HFFc6 (cell line): ENCODE results near the gene SH3TC1. TPM values are rescaled to one million over a fixed set of nuclear protein-coding genes. Genes with fewer than 3 reads are reported as not detected.

Experiments
- DNase-seq: peaks from one replicate; pipeline ENCODE4 v3.0.0-alpha.2; 2018
- H3K27ac Mint-ChIP-seq: 2 replicates; pipeline ENCODE4 v1.8.0; 2020; ENCODE audit warnings: mild to moderate bottlenecking, mixed read lengths
- H3K27me3 Mint-ChIP-seq: 2 replicates; pipeline ENCODE4 v1.8.0; 2021; ENCODE audit warnings: mild to moderate bottlenecking, moderate library complexity, mixed read lengths; ENCODE audit not compliant: insufficient read depth
- H3K36me3 Mint-ChIP-seq: 2 replicates; pipeline ENCODE4 v1.8.0; 2021; ENCODE audit warnings: low read depth, mixed read lengths
- H3K4me1 Mint-ChIP-seq: 2 replicates; pipeline ENCODE4 v1.8.0; 2020; ENCODE audit warnings: low read depth, mixed read lengths
- H3K4me3 Mint-ChIP-seq: 2 replicates; pipeline ENCODE4 v1.8.0; 2020; ENCODE audit warnings: mild to moderate bottlenecking, moderate library complexity, mixed read lengths
- H3K9me3 Mint-ChIP-seq: 2 replicates; pipeline ENCODE4 v1.8.0; 2020; ENCODE audit warnings: mild to moderate bottlenecking, mixed read lengths
- total RNA-seq, 6 experiments: library from RNA; stranded (reverse); fragmentation: NEBNext Ultra II Directional; extraction: Animal tissue kit (Norgen Biotek cat#: 25700); gene quantifications; 2 replicates in 1 of 6; 3 replicates in 5 of 6; pipeline ENCODE4 v1.2.3, GENCODE V29; 2021
- TF ChIP-seq, protein P1 (sequence below): fragments of 200-600 bp; sonication (generic); IDR thresholded peaks from 2 replicates; pipeline ENCODE4 v1.5.0; 2021; ENCODE audit warnings: antibody characterized with exemption, mild to moderate bottlenecking

SH3TC1 gene
- total RNA-seq, 6 experiments from 2014 or later = 0.34 to 1.4 (median 0.86) TPM

DNA sequence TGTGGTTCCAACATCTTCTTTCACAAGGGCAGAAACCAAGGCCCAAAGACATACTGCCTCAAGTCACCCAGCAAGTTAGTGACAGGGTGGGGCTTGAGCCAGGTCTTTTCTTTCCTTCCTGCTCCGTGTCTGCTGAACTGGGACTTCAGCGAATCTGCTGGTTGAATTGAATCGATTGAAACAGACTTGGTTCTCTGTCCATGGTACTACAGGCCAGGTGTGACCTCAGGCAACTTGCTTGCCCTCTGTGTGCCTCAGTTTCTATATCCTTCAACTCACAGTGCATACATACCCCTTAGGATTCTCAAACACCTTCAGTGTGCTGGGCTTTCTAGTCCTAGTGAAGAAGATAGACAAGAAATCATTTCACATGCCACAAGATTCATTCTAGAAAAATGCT is 38.5 kb upstream of the SH3TC1 start:
- H3K27ac Mint-ChIP-seq = no peak overlapping the region
- no peaks in the 10 kb centered on the region for H3K9me3 Mint-ChIP-seq
- H3K27me3 Mint-ChIP-seq = peaks cover 26% of the 10 kb centered on the region
- H3K4me3 Mint-ChIP-seq = no peak overlapping the region
- H3K36me3 Mint-ChIP-seq = no peaks in the 10 kb centered on the region
- TF ChIP-seq, protein P1, sequence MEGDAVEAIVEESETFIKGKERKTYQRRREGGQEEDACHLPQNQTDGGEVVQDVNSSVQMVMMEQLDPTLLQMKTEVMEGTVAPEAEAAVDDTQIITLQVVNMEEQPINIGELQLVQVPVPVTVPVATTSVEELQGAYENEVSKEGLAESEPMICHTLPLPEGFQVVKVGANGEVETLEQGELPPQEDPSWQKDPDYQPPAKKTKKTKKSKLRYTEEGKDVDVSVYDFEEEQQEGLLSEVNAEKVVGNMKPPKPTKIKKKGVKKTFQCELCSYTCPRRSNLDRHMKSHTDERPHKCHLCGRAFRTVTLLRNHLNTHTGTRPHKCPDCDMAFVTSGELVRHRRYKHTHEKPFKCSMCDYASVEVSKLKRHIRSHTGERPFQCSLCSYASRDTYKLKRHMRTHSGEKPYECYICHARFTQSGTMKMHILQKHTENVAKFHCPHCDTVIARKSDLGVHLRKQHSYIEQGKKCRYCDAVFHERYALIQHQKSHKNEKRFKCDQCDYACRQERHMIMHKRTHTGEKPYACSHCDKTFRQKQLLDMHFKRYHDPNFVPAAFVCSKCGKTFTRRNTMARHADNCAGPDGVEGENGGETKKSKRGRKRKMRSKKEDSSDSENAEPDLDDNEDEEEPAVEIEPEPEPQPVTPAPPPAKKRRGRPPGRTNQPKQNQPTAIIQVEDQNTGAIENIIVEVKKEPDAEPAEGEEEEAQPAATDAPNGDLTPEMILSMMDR = no peak
- peaks cover 10% of the 10 kb centered on the region for H3K4me1 Mint-ChIP-seq
- DNase-seq = no peak

DNA sequence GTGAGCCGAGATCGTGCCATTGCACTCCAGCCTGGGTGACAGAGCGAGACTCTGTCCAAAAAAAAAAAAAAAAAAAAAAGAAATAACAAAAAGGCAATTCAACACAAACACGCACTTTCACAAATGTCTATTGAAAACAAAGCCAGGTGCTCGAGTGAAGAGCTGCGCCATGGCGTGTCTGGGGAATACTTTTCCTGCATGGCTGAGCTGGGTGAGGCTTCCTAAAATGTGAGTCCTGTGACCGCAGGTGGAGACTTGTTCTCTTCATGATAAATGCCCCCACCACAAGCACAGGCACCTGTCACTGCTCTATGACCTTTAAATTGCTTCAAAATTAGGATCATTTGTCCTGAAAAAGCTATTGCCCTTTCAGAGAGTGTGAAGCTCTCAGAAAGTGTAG is 36.5 kb upstream of the SH3TC1 start:
- TF ChIP-seq, protein P1 = no peak
- no peak for DNase-seq
- H3K9me3 Mint-ChIP-seq = 0 out of 2 replicates have a peak, but pooled peaks cover 1% of the 10 kb centered on the region
- H3K4me1 Mint-ChIP-seq = peaks cover 10% of the 10 kb centered on the region
- no peak overlapping the region for H3K4me3 Mint-ChIP-seq
- H3K36me3 Mint-ChIP-seq = no peaks in the 10 kb centered on the region
- no peak overlapping the region for H3K27ac Mint-ChIP-seq
- peaks cover 23% of the 10 kb centered on the region for H3K27me3 Mint-ChIP-seq

DNA sequence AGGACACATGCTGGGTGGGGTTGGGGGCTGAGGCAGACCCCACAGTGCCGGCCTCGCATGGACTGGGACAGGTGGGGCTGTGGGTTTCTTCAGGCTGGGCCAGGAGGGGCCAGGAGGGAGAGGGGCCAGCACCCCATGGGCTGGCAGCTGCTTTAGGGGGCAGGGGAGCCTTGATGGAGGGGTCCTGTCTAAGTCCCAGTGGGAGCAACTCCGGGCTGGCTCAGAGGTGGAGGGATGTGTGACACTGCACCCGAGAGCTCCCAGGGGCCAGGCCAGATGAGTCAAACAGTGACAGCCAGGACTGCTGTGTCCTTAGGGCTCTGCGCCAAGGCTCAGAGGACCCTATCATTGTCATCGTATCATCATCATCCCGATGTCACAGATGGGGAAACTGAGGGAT is 36.1 kb upstream of the SH3TC1 start:
- DNase-seq = no peak
- peaks cover 23% of the 10 kb centered on the region for H3K27me3 Mint-ChIP-seq
- H3K9me3 Mint-ChIP-seq = peaks cover 5% of the 10 kb centered on the region; the same call in 1 of the 2 replicates
- no peaks in the 10 kb centered on the region for H3K36me3 Mint-ChIP-seq
- TF ChIP-seq, protein P1 = no peak
- H3K4me1 Mint-ChIP-seq = peaks cover 10% of the 10 kb centered on the region
- no peak overlapping the region for H3K4me3 Mint-ChIP-seq
- H3K27ac Mint-ChIP-seq = no peak overlapping the region

DNA sequence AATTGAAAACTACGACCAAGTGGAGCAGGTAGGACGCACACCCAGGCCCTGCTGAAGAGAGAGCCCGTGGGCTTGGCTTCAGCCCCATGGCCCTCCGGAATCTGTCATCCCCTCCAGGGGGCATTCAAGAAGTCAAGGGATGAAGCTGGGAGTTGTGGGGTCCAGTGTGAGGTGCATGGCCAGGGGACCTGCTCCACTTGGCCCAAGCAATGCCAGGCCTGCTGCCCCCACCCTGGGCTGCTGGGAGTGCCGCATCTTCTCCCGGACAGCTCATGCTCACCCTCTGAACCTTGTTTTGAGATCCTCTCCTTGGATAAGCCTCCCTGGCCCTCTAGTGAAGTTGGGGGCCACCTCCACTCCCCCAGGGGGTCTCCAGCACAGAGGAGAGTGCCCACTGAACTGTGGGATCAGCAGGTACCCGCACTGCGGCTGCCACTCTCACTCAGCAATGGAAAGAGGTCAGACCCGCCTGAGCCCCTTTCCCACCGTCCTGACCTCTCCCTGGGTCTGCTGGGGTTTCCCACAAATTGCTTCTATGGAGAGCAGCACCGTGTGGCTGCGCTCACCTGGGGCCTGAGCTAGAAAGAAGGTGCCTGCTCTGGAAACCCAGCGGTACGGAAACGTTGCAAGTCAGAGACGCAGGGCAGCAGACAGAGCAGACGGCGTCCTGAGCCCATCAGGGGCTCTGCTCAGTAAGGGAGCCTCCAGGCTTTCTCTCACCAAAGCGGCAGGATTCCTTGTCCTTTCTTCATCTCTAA is 35.5 kb upstream of the SH3TC1 start:
- Mint-ChIP-seq H3K27me3 (peaks cover 23% of the 10 kb centered on the region), H3K9me3 (peaks cover 11% of the 10 kb centered on the region; the same call in 1 of the 2 replicates), H3K36me3 (peaks cover 5% of the 10 kb centered on the region; the same call in 1 of the 2 replicates), H3K4me3 (no peak overlapping the region), H3K4me1 (peaks cover 10% of the 10 kb centered on the region), H3K27ac (no peak overlapping the region)
- TF ChIP-seq, protein P1 = no peak
- DNase-seq = no peak

DNA sequence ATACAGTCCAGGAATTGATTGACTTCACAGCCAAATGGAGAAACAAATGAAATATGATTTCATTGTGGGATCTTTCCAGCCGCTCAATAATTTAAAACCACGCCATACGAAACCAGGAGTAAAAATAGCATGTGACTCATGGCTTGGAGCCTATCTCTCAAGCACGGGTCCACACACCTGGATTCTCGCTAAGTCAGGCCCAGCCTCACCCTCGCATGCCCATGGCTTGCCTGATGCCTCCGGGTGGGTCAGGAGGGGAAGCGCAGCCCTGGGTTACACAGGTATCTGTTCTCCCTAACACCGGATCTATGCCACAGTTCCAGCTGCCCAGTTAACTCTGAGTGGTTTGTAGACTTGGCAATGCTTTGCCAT is 34.9 kb upstream of the SH3TC1 start:
- DNase-seq = no peak
- Mint-ChIP-seq H3K27ac (no peak overlapping the region), H3K9me3 (peaks cover 15% of the 10 kb centered on the region; the same call in 1 of the 2 replicates), H3K27me3 (peaks cover 23% of the 10 kb centered on the region), H3K4me1 (peaks cover 5% of the 10 kb centered on the region), H3K4me3 (no peak overlapping the region), H3K36me3 (peaks cover 6% of the 10 kb centered on the region; the same call in 1 of the 2 replicates)
- TF ChIP-seq, protein P1 = no peak
